A549 (cell line): ENCODE results near the gene MKRN1.

Experiments
- GATA3 ChIP-seq: IDR thresholded peaks from 2 replicates; pipeline ENCODE4 v1.6.1; 2012; ENCODE audit warnings: borderline replicate concordance
- RAD21 ChIP-seq, 2 experiments: fragments of >200 bp in 1 of 2; sonication (Bioruptor Twin) in 1 of 2; formaldehyde crosslinking in 1 of 2; IDR thresholded peaks in 1 of 2; conservative IDR thresholded peaks in 1 of 2; 2 replicates in 1 of 2; 3 replicates in 1 of 2; pipeline ENCODE4 v1.6.1; 2012 to 2018; ENCODE audit warnings: inconsistent platforms in 1 of 2
- SMC3 ChIP-seq: fragments of >200 bp; sonication (Bioruptor Twin); formaldehyde crosslinking; IDR thresholded peaks from 3 replicates; pipeline ENCODE4 v1.6.1; 2018; ENCODE audit warnings: inconsistent platforms
- TF ChIP-seq, protein P1 (sequence below): fragments of >200 bp; sonication (Bioruptor Twin); formaldehyde crosslinking; IDR thresholded peaks from 3 replicates; pipeline ENCODE4 v1.5.1; 2016
- TF ChIP-seq, protein P2 (sequence below): fragments of 200-600 bp; sonication (generic); IDR thresholded peaks from 2 replicates; pipeline ENCODE4 v1.6.1; 2016; ENCODE audit warnings: antibody characterized with exemption, mild to moderate bottlenecking, moderate library complexity

DNA sequence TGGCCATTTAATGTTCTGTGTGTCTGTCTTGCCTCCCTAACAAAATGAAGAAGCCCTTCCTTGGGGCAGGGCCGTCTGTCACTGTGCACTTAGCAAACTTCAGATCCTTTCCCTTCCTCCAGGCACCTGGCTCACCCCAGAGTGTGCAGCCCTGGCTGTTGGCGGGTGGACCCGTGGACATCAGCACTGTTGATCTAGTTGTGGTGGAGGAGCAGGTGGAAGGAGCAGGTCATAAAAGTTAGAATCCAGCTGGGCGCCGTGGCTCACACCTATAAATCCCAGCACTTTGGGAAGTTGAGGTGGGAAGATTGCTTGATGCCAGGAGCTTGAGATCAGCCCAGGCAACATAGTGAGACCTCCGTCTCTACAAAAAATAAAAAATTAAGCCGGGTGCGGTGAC, 62.7 kb downstream of the MKRN1 start:
- TF ChIP-seq, protein P1, sequence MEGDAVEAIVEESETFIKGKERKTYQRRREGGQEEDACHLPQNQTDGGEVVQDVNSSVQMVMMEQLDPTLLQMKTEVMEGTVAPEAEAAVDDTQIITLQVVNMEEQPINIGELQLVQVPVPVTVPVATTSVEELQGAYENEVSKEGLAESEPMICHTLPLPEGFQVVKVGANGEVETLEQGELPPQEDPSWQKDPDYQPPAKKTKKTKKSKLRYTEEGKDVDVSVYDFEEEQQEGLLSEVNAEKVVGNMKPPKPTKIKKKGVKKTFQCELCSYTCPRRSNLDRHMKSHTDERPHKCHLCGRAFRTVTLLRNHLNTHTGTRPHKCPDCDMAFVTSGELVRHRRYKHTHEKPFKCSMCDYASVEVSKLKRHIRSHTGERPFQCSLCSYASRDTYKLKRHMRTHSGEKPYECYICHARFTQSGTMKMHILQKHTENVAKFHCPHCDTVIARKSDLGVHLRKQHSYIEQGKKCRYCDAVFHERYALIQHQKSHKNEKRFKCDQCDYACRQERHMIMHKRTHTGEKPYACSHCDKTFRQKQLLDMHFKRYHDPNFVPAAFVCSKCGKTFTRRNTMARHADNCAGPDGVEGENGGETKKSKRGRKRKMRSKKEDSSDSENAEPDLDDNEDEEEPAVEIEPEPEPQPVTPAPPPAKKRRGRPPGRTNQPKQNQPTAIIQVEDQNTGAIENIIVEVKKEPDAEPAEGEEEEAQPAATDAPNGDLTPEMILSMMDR, result no peak
- TF ChIP-seq, protein P2, sequence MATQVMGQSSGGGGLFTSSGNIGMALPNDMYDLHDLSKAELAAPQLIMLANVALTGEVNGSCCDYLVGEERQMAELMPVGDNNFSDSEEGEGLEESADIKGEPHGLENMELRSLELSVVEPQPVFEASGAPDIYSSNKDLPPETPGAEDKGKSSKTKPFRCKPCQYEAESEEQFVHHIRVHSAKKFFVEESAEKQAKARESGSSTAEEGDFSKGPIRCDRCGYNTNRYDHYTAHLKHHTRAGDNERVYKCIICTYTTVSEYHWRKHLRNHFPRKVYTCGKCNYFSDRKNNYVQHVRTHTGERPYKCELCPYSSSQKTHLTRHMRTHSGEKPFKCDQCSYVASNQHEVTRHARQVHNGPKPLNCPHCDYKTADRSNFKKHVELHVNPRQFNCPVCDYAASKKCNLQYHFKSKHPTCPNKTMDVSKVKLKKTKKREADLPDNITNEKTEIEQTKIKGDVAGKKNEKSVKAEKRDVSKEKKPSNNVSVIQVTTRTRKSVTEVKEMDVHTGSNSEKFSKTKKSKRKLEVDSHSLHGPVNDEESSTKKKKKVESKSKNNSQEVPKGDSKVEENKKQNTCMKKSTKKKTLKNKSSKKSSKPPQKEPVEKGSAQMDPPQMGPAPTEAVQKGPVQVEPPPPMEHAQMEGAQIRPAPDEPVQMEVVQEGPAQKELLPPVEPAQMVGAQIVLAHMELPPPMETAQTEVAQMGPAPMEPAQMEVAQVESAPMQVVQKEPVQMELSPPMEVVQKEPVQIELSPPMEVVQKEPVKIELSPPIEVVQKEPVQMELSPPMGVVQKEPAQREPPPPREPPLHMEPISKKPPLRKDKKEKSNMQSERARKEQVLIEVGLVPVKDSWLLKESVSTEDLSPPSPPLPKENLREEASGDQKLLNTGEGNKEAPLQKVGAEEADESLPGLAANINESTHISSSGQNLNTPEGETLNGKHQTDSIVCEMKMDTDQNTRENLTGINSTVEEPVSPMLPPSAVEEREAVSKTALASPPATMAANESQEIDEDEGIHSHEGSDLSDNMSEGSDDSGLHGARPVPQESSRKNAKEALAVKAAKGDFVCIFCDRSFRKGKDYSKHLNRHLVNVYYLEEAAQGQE, result no peak
- TF ChIP-seq RAD21 (conservative IDR thresholded peaks at IDR 0.05 in 1 of 2, IDR thresholded peaks at IDR 0.05 in 1 of 2) (no peak), GATA3 (no peak), SMC3 (no peak)
